NOMO-1 treated with dmso at 0.1 percent for 144 hours (cell line): ENCODE measurements around the gene SRGAP1.
A peak's percentile ranks its signal among the peaks of the same experiment; 100 is the strongest.

Experiments
- DNase-seq: peaks from one replicate; lab custom pipeline; 2025; ENCODE audit not compliant: unreplicated experiment; lab: John Stamatoyannopoulos, UW

Gene SRGAP1

GRCh38 chr12:63844391-63845341, at the start of gene SRGAP1:
Gene SRGAP1 (plus strand): TSS chr12:63844700. CDS start chr12:63844817, 117 bp downstream.
- peak; percentile 14 for DNase-seq

- DNase-seq, result no peak
Observed at GRCh38 chr12:63795032-63795687, 49.3 kb upstream of the SRGAP1 start.

DNA sequence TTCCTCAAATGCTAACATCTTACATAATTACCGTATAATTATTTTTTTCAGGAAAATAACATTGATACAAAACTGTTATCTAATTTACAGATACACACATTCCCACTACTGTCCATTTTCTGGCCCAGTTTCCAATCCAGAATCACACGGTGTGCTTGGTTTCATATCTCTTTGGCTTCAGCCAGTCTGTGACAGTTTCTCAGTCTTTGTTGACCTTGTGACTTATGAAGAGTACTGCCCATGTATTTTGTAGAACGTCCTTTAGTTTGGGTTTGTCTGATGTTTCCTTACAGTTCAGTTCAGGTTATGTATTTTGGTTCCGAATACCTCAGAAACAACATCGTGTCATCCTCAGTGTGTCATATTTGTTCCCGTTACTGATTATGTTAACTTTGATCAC, 48.6 kb upstream of the SRGAP1 start:
- no peak for DNase-seq

GRCh38 chr12:63802012-63802608, 42.4 kb upstream of the SRGAP1 start:
- DNase-seq, result no peak

GRCh38 chr12:63804746-63805145, 39.8 kb upstream of the SRGAP1 start:
- DNase-seq, result no peak

DNA sequence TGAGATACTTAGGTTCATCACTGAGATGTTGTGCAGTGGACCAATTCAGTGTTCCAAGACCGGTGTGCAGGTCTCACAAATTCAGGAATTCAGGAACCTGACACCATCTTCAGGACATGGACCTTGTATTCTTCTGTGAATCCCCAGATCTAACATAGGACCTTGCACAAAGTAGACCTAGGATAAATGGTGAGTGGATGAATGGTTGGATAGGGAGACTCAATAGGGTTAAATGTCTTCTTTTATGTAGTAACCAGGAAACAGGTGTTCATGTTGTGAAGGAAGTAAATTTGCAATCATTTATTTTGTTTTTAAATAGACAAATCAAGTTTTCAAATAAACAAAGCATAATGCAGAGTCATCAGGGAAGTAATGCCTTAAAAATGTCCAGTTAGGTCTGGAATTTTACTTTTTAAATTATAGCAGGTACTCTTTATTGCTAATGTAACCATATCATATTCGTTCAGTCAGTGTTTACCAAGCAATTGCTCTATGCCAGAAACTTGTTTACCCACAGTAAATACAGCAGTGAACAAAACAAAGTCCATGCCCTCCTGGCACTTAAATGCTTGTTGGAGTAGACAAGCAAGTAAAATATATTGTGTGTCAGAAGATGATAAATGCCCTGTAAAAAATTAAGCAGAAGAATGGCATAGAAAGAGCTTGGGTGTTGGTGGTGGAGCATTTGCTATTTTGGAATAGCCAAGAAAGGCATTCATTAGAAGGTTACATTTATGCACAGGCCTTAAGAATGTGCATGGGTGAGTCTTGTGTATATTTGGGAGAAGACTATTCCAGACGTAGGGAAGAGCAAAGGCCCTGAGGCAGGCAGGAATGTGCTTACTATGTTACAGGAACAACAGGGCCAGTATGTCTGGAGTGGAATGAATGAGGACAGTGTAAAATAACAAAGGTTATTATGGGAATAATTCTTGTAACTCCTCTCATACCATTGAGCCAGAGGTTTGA, 38.5 kb upstream of the SRGAP1 start:
- DNase-seq, result no peak

- no peak for DNase-seq
Observed at GRCh38 chr12:63808631-63809030, 35.9 kb upstream of the SRGAP1 start.

GRCh38 chr12:63809566-63809965, 34.9 kb upstream of the SRGAP1 start:
- DNase-seq, result no peak

DNA sequence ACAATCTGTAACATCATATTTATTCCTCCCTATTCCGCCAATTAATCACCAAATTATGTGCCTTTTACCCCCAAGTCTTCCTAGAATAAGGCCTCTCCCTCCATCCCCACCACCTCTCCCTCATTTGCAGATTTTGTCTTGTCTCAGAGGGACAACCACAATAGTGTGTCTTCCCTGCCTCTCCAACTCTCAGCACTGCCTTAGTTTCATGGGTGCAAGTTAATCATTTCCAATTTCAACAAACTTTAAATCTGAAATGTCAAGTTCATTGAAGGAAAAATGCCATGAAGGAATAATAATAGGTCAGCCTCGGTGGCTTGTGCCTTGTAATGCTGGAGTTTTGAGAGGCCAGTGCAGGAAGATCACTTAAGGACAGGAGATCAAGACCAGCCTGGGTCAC, 33.2 kb upstream of the SRGAP1 start:
- DNase-seq, result no peak

DNA sequence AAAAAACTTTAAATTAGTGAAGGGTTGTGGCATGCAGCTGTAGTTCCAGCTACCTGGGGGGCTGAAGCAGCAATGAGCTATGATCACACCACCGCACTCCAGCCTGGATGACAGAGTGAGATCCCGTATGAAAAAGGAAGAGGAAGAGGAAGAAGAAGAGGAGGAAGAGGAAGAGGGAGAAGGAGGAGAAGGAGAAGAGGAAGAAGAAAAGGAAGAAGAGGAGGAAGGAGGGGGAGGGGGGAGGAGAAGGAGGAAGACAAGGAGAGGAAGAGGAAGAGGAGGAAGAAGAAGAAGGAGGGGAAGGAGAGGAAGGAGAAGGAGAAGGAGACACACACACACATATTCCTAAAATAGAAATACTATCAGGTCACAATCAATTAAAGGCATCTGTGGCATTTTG, 32.7 kb upstream of the SRGAP1 start:
- no peak for DNase-seq

GRCh38 chr12:63814146-63814772, 30.2 kb upstream of the SRGAP1 start:
- no peak for DNase-seq

DNA sequence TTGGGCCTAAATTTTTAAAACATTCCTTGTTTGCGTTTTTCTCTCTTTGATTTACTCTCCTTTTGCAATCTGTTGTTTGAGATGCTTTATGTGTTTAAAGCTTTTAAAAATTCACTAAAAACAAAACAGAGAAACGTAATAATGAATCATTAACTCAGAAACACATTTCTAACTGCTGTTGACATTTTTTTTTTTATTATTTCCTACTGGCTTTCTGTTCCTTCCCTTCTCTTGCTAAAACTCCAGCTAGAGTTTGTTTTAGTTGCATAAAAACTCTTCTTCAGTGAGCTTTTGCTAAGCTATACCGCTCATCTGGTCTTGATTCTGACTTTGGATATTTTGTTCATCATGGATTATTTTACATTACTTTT, 29.0 kb upstream of the SRGAP1 start:
- no peak for DNase-seq

- no peak for DNase-seq
Observed at GRCh38 chr12:63816031-63816430, 28.5 kb upstream of the SRGAP1 start.

DNA sequence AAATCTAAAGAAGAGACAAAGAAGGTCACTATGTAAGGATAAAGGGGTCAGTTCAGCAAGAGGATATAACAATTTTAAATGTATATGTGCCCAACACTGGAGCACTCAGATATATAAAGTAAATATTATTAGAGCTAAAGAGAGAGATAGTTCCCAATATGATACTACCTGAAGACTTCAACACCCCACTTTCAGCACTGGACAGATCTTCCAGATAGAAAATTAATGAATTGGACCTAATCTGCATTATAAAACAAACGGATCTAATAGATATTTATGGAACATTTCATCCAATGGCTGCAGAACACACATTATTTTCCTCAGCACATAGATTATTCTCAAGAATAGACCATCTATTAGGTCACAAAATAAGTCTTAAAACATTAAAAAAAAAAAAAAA, 24.1 kb upstream of the SRGAP1 start:
- DNase-seq, result no peak

DNA sequence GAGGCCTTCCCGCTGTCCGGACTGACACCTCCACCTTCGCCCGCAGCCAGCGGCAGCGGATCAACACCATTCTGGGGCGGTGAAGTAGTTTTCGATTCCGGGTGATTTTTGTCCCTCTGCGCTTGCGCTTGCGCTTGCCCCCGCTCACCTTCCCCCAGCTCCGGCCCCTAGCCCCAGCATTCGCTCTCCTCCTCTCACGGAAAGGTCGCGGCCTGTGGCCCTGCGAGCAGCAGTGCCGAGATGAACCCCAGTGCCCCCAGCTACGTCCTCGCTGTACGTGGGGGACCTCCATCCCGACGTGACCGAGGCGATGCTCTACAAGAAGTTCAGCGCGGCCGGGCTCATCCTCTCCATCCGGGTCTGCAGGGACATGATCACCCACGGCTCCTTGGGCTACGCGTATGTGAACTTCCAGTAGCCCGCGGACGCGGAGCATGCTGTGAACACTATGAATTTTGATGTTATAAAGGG, 22.7 kb upstream of the SRGAP1 start:
- DNase-seq, result no peak

DNA sequence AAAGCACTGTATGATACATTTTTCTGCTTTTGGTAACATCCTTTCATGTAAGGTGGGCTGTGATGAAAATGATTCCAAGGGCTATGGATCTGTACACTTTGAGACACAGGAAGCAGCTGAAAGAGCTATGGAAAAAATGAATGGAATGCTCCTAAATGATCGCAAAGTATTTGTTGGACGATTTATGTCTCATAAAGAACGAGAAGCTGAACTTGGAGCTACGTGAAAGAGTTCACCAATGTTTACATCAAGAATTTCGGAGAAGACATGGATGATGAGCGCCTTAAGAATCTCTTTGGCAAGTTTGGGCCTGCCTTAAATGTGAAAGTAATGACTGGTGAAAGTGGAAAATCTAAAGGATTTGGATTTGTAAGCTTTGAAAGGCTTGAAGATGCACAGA, 22.1 kb upstream of the SRGAP1 start:
- no peak for DNase-seq

GRCh38 chr12:63823040-63823439, 21.5 kb upstream of the SRGAP1 start:
- DNase-seq, result no peak

GRCh38 chr12:63826006-63826585, 18.4 kb upstream of the SRGAP1 start:
- no peak for DNase-seq

DNA sequence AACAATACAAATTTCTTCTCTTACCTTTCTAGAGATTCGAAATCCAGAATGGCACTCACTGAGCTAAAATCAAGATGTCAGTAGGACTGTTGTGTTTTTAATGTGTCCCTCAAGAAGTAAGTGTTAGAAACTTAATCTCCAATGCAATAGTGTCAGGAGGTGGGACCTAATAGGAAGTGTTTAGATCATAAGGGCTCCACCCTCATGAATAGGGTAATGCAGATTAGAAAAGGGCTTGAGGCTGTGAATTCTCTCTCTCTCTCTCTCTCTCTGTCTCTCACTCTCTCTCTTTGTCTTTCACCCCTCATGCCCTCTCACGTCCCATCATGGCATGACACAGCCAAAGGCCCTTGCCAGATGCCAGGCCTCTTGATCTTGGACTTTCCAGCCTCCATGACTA, 15.6 kb upstream of the SRGAP1 start:
- no peak for DNase-seq

DNA sequence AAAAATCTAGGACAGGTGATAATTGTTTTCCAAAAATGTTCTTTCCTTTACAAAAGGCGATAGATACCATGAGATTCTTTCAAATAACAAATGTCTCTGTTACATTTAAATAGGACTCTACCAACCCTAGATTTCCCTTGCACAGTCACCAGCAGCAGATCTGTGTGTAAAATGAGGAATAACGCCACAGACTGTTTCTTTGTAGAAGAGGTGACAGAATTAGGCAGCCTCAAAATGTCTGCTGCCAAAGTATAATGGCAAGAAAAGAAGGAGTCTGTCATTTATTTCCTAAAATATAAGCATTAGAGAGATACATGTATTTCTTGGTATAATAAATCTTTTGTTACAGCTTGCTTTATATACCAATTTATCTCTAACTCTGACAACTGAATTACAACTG, 8.5 kb upstream of the SRGAP1 start:
- DNase-seq, result no peak
